HG02852 (cell line): ENCODE measurements around the gene NME3.

Source experiments
- ATAC-seq: cut with Tn5 transposase; IDR thresholded peaks from one replicate; pipeline ENCODE4 v1.9.1; 2021; ENCODE audit warnings: mild to moderate bottlenecking, moderate library complexity; ENCODE audit not compliant: unreplicated experiment

NME3 gene

DNA sequence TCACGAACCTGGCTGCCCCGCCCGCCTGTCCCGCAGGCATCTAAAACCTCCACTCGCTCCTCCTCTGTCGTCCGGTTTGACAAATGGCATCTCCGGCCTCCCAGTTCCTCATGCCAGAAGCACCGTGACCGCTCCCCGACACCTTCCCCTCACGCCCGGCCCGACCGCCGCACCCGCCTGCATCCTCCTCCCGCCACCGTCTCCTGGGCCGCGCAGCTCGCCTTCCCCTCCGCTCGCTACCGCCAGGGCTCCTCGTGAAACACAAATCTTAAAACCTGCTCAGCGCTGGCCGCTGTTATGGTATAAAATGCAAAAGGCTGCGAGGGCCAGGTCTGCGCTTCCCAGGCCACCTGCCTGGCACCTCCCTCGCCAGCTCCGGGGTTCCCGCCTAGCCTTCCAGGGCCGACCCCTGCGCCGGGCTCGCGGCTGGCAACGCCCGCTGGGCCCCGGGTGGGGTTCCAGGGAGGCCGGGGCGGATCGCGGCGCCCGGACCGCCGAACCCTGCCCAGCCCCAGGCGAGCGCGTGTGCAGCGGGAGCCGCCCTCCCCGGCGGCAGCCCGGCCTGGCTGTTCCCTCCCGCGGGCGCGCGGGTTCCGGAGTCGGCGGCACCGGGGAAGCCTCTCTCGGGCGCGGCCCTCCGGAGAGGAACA lies 10.5 kb upstream of the NME3 start:
- peak; percentile 5 for ATAC-seq

DNA sequence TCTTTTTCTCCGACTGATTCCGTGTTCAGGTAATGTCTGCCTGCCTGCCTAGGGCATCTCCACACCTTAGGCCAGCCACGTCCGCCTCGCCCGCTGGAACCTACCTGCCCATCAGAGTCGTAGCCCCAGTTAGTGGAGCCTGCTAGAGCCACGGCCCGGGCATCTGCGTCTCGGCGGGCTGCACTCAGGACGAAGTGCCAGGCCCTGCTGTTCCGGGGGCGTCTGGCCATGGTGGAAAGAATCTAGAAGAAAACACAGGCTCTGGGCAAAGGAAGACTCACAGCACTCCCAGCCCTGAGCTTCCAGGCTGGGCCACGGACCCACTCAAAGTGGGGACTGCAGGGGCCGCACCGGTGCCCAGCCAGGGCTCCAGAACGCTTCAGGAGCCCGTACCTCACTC lies 9.9 kb upstream of the NME3 start:
- no peak for ATAC-seq

DNA sequence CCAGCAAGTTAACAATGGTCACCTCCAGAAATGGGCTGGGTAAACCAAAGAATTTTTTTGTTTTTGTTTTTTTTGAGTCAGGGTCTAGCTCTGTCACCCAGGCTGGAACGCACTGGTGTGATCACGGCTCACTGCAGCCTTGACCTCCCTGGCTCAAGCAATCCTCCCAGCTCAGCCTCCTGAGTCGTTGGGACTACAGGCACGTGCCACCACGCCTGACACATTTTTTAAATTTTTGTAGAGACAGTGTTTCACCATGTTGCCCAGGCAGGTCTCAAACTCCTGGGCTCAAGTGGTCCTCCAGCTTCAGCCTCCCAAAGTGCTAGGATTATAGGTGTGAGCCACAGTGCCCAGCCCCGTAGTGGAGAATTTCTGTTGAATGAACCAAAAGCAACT lies 9.3 kb upstream of the NME3 start:
- ATAC-seq: no peak

DNA sequence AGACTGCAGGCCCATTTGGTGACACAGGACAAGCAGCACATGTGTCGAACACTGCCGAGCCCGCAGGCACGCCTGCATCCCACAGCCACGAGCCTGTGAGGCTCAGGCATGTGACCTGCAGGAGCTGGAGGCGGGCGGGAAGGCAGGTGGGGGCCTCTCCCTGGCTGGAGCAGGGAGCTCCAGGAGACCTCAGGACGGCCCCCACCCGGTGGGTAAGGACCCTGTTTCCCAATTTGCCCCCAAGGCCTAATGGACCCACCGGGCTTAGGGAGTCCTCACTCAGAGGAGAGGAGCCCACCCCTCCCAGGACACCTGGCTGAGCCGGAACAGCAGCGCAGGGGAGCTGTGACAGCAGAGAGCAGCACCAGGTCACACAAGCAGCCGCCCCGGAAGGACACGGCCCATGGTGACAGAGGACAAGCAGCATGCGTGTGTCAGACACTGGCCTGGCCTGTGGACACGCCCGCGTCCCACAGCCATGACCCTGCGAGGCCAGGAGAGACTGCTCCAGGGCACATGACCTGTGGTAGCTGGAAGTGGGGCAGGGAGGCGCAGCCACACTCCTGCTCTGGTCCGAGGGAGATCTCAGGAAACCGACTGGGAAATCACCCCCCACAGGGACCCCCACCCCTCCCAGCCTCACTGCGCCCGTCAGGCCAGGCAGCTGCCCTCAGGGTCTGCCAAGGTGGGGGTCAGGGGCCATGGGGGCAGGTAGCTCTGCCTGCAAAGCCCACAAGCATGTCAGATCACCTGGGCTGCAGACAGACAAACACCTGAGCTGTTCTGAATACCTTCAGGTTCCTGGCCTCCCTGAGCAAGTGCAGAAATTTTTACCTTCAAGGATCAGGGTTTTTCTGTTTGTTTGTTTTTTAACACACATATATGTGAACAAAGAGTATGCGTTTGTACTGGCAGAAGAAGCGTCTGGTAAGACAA lies 8.7 kb upstream of the NME3 start:
- ATAC-seq: no peak

DNA sequence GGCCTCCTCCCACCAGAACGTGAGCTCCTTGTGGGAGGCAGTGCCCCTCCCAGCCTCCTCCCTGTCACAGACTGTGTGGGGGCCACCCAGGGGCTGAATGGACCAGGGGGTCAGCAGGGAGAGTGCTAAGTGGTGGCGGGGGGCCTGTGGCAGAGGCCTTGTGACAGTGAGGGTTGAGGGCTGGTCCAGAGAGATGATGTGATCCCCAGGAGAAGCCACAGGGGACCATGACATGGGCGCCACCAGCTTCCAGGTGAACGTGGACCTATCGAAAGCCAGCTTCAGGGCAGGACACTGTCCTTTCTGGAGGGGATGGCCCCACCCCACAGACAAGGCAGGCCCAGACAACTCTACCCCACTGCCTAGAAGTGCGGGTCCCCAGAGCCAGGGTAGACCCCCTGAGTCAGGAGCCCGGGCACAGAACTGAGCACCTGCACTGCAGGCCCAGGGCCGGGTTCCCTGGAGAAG lies 7.9 kb upstream of the NME3 start:
- ATAC-seq: no peak

DNA sequence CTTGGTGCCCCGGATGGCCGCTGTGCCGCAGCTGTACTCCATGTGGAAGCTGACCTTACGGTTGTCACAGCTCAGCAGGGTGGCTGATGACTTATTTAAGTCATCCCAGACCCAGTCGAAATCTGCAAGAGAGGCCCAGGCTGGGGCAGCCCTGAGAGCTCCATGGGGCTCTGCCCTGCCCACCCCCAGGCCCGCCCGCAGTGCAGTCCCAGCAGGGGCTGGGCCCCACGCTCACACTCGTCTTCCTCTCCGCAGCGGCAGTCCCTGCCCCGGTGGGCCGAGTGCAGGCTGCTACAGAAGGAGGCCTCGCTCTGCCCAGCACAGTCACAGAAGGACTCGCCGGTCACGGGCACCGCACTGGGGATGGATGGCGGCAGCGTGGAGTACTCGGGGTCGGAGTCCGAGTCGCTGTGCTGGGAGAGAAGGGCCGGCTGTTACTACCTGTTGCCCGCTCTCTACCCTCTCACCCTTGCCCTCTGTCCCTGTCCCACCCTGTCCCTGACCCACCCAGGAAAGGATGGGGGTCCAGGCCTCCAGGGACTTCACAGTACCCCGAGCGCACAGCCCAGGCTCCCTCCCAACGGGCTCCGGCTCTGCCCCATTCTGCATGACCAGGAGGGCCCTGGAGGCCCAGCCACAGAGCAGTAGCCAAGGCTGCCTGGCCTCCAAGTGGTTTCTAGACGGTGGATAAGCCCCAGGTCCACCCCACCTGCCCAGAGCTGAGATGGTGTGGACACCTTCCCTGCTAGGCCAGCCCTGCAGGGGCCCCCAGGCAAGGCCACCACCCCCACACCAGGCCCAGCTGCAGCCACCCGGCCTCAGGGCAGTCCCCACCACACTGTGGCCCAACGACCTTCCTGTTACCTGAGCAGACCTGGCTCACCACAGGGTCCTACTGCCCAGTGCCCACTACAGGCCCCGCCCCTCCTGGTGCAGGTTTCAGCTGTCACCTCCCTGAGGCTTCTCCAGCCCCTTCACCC lies 7.1 kb upstream of the NME3 start:
- no peak for ATAC-seq

DNA sequence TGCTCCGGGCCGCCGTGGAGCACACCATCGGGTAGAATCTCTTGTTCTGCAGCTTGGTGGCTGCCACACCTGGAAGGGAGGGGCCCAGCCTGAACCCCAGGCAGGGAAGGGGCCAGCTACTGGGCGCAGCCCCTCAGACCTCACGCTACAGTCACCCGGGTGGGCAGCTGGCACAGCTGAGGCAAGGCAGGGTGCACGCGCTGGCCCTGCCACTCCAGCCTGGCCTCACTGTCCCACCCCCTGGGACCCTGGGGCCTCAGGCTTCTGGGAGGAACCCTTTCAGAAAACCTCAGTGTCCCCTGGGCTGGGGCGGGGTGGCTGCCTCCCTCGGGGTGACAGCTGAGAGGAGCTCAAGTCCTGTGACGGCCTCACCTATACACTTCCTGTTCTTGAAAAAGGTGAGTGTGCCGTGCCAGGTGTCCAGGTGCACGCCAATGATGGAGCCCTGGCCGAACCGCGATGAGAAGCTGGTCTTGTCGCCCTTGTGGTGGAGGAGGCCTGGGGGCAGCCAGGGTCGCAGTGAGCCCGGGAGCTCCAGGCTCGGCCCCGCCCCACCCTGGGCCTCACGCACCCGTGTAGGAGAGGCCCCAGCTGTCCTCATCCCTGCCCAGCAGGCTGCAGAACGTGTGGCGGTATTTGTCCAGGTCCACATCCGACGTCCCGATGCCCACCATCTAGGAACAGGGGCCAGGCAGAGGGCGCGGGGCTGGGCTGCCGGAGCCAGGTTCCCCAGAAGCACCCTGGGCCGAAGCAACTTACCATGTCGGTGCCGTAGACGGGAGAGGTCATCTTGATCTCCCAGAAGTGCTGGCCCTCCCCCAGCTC lies 6.2 kb upstream of the NME3 start:
- no peak for ATAC-seq

DNA sequence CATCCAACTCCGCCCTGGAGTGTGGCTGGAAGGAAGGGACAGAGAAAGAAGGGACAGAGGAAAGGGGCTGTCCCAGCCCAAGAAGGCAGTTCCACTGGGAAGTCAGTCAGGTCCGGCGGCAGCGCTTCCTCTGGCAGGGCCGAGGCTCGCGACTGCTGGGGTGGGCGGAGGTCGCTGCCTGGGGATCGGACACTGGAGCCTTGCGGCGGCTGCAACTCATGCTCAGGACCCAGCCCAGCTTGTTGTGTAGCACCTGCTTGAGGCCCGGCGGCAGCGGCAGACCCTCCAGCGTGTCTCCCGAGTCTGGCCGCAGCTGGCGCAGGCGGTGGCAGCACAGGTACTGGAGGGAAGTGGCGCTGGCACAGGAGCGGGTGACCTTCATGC lies 5.6 kb upstream of the NME3 start:
- no peak for ATAC-seq

DNA sequence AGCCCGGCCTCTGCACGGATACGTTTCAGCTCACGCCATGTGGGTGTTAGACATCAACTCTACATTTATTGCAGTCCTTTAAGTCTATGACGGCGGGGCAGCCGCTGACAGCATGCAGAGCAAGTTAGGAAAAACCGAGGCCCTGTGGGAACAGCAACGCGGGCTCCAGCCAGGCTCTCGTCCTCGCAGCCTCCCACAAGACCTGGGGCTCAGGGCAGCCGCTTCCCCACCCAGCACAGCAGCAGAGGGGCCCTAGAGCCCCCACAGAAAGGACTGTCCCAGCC lies 5.3 kb upstream of the NME3 start:
- no peak for ATAC-seq

DNA sequence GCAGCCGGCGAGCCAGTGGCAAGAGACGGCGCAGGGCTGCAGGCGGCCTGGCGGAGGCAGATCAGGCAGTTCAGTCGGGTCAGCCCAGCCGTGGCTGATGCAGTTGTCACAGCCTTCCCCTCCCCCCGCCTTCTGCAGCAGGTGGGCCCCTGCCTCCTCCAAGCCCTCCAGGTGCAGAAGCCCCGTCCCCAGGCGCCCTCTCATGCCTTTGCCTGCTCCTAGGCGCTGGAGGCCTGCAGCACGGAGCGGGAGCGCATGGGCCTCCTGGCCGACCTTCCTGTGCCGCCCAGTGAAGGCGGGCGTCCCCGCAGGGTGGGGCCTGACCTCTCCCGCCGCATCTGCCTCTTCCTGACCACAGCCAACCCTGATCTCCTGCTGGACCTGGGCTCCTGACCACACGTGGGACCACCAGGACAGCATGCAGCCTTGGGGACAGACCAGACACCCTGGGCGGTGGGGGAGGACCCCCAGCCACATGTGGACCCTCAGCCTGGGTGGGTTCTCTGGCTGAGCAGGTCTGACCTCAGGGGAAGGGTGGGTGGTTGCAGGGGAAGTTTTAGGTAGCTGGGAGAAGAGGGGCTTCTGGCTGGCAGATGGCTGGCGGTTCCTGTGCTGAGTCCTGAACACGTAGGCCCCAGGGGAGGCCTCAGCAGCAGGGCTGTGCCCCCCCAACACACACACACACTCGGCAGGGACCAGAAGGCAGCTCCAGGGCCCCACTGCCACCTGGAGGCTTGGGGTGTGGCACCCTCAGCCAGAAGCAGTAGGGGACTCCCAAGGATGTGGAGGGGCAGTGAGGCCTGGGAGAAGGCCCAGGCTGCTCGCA lies 4.7 kb upstream of the NME3 start:
- no peak for ATAC-seq

DNA sequence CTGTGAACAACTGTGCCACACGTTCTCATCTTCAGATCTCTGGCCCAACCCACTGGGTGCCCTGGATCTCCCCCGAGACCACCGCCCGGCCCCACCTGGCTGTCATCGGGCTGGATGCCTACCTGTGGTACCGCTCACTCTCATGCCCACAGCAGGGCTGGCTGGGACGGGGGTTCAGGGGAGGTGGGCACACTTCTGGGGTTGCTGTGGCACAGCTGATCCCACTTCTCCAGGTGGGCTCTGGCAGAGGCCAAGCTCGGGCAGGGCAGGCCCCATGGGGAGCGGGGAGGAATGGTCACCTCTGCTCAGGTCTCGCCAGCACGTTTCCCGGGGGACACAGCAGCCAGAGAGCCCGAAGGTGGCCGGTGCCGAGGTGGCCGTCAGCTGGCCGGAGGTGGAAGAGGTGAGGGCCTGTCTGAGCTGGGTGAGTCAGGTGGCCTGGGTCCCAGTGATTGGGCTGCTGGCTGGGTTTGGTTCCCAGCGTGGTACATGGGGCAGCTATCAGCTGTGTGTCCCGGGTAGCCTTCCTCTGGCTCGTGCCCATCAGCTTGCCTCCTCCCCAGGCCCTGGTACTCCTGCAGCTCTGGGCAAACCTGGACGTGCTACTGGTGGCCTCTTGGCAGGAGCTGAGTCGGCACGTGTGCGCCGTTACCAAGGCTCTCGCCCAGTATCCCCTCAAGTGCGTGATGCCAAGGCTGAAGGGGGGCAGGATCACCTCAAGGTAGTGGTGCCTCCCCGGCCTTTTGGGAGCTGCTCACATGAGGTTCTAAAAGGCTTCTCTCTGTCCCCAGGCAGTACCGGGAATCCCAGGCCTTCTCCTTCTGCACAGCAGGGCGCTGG lies 3.9 kb upstream of the NME3 start:
- no peak for ATAC-seq

DNA sequence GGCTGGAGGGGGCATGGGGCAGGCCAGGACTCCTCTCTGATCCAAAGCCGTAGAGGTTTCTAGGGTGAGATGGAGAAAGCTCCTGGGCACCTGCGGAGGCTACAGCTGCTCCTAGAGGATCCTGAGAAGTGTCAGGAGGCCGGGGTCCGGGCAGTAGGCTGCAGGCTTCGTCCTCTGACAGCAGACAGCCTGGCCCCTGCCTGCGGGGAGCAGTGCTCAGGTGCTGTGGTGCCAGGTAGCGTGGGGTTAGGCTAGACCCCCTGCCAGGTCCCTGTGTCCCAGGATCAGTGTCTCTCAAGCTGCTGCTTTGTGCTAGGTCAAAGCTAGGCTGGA lies 3.1 kb upstream of the NME3 start:
- ATAC-seq: no peak

DNA sequence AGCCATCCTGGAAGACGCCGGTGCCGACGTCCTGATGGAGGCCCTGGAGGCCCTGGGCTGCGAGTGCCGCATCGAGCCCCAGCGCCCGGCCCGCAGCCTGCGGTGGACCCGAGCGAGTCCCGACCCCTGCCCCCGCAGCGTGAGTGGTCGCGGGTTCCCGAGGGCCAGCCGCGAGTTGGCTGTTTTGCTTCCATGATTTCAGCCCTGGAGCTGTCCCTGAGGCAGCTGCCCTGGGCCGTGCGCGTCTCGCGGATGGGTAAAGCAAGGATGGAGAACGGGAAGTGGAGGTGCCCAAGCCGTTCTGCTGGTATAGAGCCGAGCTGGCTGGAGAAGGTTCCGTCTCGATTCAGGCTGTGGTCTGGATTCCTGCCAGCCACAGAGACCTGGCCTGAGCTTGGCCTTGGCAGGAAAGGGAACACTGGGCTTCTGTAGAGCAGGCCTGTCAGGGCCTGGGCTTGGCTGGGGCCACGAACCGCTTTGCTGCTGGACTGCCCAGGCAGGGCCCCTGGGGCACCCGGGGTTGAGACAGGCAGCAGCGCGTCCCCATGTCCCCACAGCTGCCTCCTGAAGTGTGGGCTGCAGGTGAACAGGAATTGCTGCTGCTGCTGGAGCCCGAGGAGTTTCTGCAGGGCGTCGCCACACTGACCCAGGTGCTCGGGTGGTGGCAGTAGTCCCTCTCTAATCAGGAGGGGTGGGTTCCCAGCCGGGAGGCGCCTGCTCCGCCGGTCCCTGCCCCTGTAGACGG lies 2.5 kb upstream of the NME3 start:
- no peak for ATAC-seq

DNA sequence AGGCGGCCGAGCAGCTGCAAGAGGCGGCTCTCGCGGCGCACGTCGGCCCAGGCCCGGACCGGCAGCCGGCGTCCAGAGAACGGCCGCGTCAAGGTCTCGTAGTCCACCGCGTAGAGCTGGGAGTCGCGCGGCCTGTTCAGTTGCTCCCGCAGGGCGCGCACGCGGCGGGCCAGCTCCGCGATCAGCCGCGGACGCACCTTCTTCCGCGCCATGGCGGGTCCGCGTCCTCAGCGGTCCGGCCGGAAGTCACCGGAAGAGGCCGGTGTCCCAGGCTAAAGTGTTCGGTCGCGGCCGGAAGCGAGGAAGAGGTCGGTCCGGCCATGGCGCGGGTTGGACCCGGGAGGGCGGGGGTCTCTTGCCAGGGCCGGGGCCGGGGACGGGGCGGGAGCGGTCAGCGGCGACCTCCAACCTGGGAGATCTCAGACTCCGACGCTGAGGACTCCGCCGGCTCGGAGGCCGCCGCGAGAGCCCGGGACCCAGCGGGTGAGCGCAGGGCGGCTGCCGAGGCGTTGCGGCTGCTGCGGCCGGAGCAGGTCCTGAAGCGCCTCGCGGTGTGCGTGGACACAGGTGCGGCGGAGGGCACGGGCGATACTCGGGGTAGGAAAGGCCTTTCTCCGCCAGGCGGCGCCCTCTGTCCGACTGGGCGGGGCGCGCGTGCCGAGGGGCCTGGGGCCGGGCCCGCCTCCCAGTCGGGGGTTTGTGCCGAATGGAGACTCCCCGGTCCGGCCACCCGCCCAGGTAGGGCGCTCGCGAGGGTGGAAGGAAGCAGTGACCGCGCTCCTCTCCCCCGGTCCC lies 1.8 kb upstream of the NME3 start, which contains the start of gene MRPS34:
MRPS34 (minus strand) TSS at position 227 of the 795 bp plus-strand sequence; CDS start at position 212, 15 bp downstream.
- ATAC-seq: peak; percentile 43

DNA sequence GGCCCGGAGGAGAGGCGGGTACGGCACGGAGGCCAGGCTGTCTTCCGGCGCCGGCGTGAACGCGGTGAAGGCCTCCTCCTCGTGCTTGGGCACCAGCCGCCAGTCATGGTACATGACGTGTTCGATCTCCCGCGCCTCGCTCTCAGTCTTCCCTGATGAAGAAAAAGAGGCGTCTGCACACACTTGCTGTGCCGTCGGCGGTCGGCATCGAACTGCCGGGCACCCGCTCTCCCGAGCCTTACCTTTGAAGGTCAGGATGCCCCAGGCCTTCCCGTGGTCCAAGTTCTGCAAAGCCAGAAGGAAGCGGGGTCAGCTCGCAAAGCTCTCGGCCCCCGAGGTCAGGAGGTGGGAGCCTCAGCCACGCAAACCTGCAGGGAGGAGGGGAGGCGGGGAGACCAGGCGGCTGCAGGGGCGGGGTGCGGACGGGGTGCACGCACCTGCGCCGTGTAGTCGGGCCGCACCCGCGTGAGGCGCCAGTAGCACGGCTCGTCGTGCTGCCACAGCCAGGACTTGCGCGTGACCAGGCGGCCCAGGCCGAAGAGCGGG lies 1.1 kb upstream of the NME3 start, which contains the start of gene EME2:
EME2 (plus strand) TSS at position 449 of the 546 bp plus-strand sequence. CDS start 418 bp downstream, outside the sequence.
- ATAC-seq: peak; percentile 6

DNA sequence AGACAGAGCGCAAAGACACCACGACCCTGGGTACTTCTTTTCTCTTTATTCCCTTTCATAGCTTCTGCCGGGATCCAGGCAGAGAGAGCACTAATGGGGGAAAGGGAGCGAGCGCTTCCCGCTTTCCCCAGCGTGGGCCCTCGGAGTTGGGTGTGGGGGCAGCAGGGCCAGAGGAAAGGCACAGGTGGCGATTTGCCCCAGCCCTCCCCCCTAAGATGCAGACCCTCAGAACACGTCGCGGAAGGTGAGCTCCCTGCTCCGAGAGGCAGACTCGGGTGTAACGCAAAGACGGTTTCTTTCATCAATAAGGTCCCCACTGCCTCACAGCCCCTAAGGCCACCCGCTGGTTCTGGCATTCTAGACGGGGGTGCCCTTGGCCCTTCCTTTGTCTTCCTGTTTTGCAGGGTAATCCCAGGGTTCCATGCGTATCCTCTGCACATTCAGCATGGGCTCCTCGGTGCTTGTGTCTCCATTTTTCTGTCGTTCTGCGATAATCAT lies 570 bp upstream of the NME3 start:
- no peak for ATAC-seq
